DND-41 (cell line): ENCODE results near the gene SRPK2.

ENCODE experiments used
- ATAC-seq: fragments of 200-7000 bp; cut with Tn5 transposase; 3 replicates; pipeline ENCODE4 v1.9.1; 2021; ENCODE audit warnings: low read depth; ENCODE audit not compliant: insufficient read depth
- DNase-seq: peaks from one replicate; pipeline ENCODE4 v3.0.0-alpha.2; 2020
- H2AFZ ChIP-seq: 2 replicates; pipeline ENCODE4 v1.6.0; 2012; ENCODE audit warnings: low read depth, low read length
- H3K27ac ChIP-seq: 2 replicates; pipeline ENCODE4 v1.5.1; 2012; ENCODE audit warnings: low read length, inconsistent platforms
- H3K27me3 ChIP-seq: fragments of 200-600 bp; sonication (generic); 2 replicates; pipeline ENCODE4 v1.6.0; 2012; ENCODE audit warnings: low read length, mild to moderate bottlenecking, inconsistent platforms; ENCODE audit not compliant: insufficient read depth, poor library complexity
- H3K36me3 ChIP-seq: 2 replicates; pipeline ENCODE4 v1.5.1; 2012; ENCODE audit warnings: low read length, inconsistent platforms; ENCODE audit not compliant: insufficient read depth
- H3K4me1 ChIP-seq: 2 replicates; pipeline ENCODE4 v1.5.1; 2012; ENCODE audit warnings: mild to moderate bottlenecking, low read length; ENCODE audit not compliant: insufficient read depth
- H3K4me2 ChIP-seq: 2 replicates; pipeline ENCODE4 v1.6.0; 2012; ENCODE audit warnings: mild to moderate bottlenecking, moderate library complexity, low read length, inconsistent platforms; ENCODE audit not compliant: insufficient read depth
- H3K4me3 ChIP-seq, 2 experiments: fragments of 200-600 bp in 1 of 2; shearing (Covaris generic) in 1 of 2; 2 replicates each; pipeline ENCODE4 v1.5.1; 2012 to 2016; ENCODE audit warnings: inconsistent platforms in 2 of 2, low read length in 2 of 2, mild to moderate bottlenecking in 2 of 2, low read depth in 1 of 2, moderate library complexity in 1 of 2
- H3K79me2 ChIP-seq: 2 replicates; pipeline ENCODE4 v1.6.0; 2012; ENCODE audit warnings: low read length, inconsistent platforms; ENCODE audit not compliant: insufficient read depth
- H3K9ac ChIP-seq: 2 replicates; pipeline ENCODE4 v1.6.0; 2012; ENCODE audit warnings: low read depth, mild to moderate bottlenecking, inconsistent platforms, low read length, moderate library complexity
- H3K9me3 ChIP-seq: 2 replicates; pipeline ENCODE4 v1.5.1; 2012; ENCODE audit warnings: low read length, moderate library complexity, mild to moderate bottlenecking, inconsistent platforms; ENCODE audit not compliant: insufficient read depth, severe bottlenecking
- H4K20me1 ChIP-seq: 2 replicates; pipeline ENCODE4 v1.6.0; 2012; ENCODE audit warnings: low read length; ENCODE audit not compliant: insufficient read depth
- EZH2 ChIP-seq: IDR thresholded peaks from 3 replicates; pipeline ENCODE4 v1.6.1; 2012; ENCODE audit warnings: borderline replicate concordance, low read depth, mild to moderate bottlenecking, moderate library complexity, low read length, inconsistent platforms; ENCODE audit not compliant: severe bottlenecking
- TF ChIP-seq, protein P1 (sequence below): IDR thresholded peaks from 2 replicates; pipeline ENCODE4 v1.5.1; 2012; ENCODE audit warnings: borderline replicate concordance, low read length, moderate library complexity, mild to moderate bottlenecking; ENCODE audit not compliant: poor library complexity, severe bottlenecking; ENCODE audit errors: extremely low read depth

The SRPK2 gene

DNA sequence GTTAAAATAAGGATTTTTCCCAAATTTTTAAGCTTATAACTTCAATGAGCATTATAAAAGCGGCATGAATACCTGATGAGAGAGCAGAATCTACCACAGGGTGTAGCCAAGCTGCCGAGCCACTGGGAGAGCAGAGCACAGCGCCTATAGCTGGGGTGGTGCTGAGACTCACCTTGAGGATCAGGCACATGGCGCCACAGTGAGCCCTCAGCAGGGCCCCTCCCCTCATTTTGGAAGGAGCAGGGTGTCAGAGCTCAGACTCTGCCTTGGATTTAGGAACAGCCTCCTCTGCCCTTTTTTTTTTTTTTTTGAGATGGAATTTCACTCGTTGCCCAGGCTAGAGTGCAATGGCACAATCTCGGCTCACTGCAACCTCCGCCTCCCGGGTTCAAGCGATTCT is 118.6 kb downstream of the SRPK2 start:
- ATAC-seq (peak; percentile 43; the same call in 2 of the 3 replicates), DNase-seq (peak; percentile 50)
- Histone ChIP-seq H3K36me3 (peaks cover 6% of the 10 kb centered on the region; the same call in 1 of the 2 replicates), H2AFZ (no peak overlapping the region), H3K9me3 (no peaks in the 10 kb centered on the region), H3K27me3 (no peaks in the 10 kb centered on the region), H4K20me1 (no peaks in the 10 kb centered on the region), H3K79me2 (peaks cover 98% of the 10 kb centered on the region), H3K9ac (peak overlapping the region; percentile 56), H3K4me3 (peak overlapping the region; percentile 60 to 70), H3K4me2 (peak overlapping the region; percentile 63), H3K4me1 (peaks cover 42% of the 10 kb centered on the region), H3K27ac (peak overlapping the region; percentile 71)
- TF ChIP-seq EZH2 = no peak
- TF ChIP-seq, protein P1, sequence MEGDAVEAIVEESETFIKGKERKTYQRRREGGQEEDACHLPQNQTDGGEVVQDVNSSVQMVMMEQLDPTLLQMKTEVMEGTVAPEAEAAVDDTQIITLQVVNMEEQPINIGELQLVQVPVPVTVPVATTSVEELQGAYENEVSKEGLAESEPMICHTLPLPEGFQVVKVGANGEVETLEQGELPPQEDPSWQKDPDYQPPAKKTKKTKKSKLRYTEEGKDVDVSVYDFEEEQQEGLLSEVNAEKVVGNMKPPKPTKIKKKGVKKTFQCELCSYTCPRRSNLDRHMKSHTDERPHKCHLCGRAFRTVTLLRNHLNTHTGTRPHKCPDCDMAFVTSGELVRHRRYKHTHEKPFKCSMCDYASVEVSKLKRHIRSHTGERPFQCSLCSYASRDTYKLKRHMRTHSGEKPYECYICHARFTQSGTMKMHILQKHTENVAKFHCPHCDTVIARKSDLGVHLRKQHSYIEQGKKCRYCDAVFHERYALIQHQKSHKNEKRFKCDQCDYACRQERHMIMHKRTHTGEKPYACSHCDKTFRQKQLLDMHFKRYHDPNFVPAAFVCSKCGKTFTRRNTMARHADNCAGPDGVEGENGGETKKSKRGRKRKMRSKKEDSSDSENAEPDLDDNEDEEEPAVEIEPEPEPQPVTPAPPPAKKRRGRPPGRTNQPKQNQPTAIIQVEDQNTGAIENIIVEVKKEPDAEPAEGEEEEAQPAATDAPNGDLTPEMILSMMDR = peak; percentile 22

DNA sequence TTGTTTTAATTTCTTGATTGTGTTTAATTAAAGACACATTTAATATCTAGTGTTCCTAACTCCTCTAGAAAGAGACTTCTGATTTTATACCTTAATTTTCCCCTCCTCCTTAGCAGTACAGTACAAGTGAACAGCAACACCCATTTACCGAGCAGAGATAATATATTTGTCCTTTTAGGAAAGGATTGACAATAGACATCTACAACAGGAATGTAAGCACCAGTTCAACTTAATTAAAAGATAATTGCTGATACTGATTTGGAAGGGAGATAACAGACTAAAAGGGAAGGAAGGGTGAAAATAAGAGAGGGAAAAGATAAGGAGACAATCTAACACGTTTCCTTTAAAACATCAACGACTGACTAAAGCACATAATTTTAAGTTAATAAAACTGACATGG is 119.3 kb downstream of the SRPK2 start:
- H3K36me3 ChIP-seq = peaks cover 12% of the 10 kb centered on the region
- H3K4me3 ChIP-seq = peak overlapping the region; percentile 60 to 70
- H4K20me1 ChIP-seq = peaks cover 5% of the 10 kb centered on the region; the same call in 1 of the 2 replicates
- peak overlapping the region; percentile 56 for H3K9ac ChIP-seq
- DNase-seq (no peak), ATAC-seq (peak; percentile 42)
- H3K4me2 ChIP-seq = peak overlapping the region; percentile 63
- no peaks in the 10 kb centered on the region for H3K27me3 ChIP-seq
- no peaks in the 10 kb centered on the region for H3K9me3 ChIP-seq
- H3K27ac ChIP-seq = peak overlapping the region; percentile 71
- no peak overlapping the region for H2AFZ ChIP-seq
- peaks cover 98% of the 10 kb centered on the region for H3K79me2 ChIP-seq
- peaks cover 49% of the 10 kb centered on the region for H3K4me1 ChIP-seq
- no peak for TF ChIP-seq EZH2
- TF ChIP-seq, protein P1 = no peak

DNA sequence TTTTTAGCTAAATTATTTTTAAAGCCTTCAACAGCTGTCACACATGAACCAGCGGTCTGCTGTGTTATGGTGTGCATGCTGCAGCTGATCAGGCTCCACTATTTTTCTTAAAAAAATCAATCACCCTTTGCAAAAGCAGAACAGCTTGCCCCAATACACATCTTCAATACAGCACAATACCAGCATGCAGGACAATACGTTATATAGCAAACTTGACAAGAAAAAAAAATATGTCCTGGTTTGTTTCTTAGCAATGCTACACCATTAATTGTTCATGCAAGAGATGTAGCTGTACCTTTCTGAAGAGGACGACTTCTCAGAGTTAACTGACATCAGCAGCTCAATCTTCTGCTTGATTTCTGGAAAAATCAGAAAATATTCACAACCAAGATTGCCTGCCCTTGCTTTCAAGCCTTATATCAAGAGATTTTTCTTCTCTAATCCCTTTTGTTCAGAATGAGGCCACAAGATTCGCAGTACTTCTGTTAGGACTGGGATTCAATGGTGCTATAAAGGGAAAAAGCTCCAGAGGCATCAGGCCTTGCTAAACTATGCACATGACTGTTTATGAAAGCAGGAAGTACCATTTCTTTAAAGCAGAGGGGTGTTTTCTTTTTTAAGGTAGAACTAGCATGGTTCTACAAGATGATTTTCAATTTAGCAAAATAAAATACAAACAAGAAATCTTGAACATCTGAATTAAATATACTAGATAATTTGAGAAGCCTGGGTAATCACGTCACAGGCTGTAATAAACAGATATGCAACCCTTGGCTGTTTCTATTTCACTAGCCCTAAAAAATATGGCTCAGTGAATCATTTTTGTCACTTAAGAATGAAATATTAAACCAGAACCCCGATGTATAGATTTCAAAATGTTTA is 120.0 kb downstream of the SRPK2 start:
- Histone ChIP-seq H3K79me2 (peaks cover 98% of the 10 kb centered on the region), H4K20me1 (peaks cover 11% of the 10 kb centered on the region; the same call in 1 of the 2 replicates), H3K27me3 (no peaks in the 10 kb centered on the region), H3K27ac (peak overlapping the region; percentile 71), H3K36me3 (peaks cover 18% of the 10 kb centered on the region), H2AFZ (no peak overlapping the region), H3K9me3 (no peaks in the 10 kb centered on the region), H3K9ac (peak overlapping the region; percentile 56), H3K4me3 (peak overlapping the region; percentile 60 to 70), H3K4me1 (peaks cover 56% of the 10 kb centered on the region), H3K4me2 (peak overlapping the region; percentile 63)
- DNase-seq (peak; percentile 36), ATAC-seq (peak; percentile 69)
- TF ChIP-seq, protein P1 = no peak
- no peak for TF ChIP-seq EZH2
